Endodermal cell (in vitro differentiated cells): Measurements from ENCODE around the gene UQCR11. TPM values are rescaled to one million over a fixed set of nuclear protein-coding genes. Genes with fewer than 3 reads are reported as not detected.

Experiments
- DNase-seq: peaks from one replicate; pipeline ENCODE4 v3.0.0-alpha.2; 2017
- H3K27ac ChIP-seq: 2 replicates; pipeline ENCODE4 v1.5.1; 2013; ENCODE audit warnings: mild to moderate bottlenecking, low read depth, low read length, moderate library complexity
- H3K27me3 ChIP-seq: 2 replicates; pipeline ENCODE4 v1.6.1; 2013; ENCODE audit warnings: mild to moderate bottlenecking, low read length, moderate library complexity; ENCODE audit not compliant: insufficient read depth, control insufficient read depth, poor library complexity, severe bottlenecking
- H3K36me3 ChIP-seq: 2 replicates; pipeline ENCODE4 v1.7.0; 2013; ENCODE audit warnings: mild to moderate bottlenecking, low read length, moderate library complexity; ENCODE audit not compliant: control insufficient read depth, insufficient read depth
- H3K4me1 ChIP-seq: one replicate; pipeline ENCODE4 v1.7.0; 2013; ENCODE audit warnings: low read length; ENCODE audit not compliant: control insufficient read depth, insufficient read depth
- H3K4me3 ChIP-seq: 2 replicates; pipeline ENCODE4 v1.5.1; 2013; ENCODE audit warnings: mild to moderate bottlenecking, low read length, moderate library complexity
- H3K9ac ChIP-seq: 2 replicates; pipeline ENCODE4 v1.6.1; 2013; ENCODE audit warnings: mild to moderate bottlenecking, low read length, moderate library complexity; ENCODE audit not compliant: poor library complexity, severe bottlenecking; ENCODE audit errors: extremely low read depth
- H3K9me3 ChIP-seq: 2 replicates; pipeline ENCODE4 v1.6.1; 2013; ENCODE audit warnings: mild to moderate bottlenecking, low read length, moderate library complexity; ENCODE audit not compliant: control insufficient read depth
- H3K27ac Mint-ChIP-seq: 2 replicates; pipeline ENCODE4 v1.8.0; 2020; ENCODE audit warnings: mixed read lengths
- H3K27me3 Mint-ChIP-seq: 2 replicates; pipeline ENCODE4 v1.8.0; 2021; ENCODE audit warnings: mild to moderate bottlenecking, mixed read lengths; ENCODE audit not compliant: insufficient read depth
- H3K36me3 Mint-ChIP-seq: 2 replicates; pipeline ENCODE4 v1.8.0; 2020; ENCODE audit warnings: low read depth, mixed read lengths
- H3K4me1 Mint-ChIP-seq: 2 replicates; pipeline ENCODE4 v1.8.0; 2020; ENCODE audit warnings: mixed read lengths
- H3K4me3 Mint-ChIP-seq: 2 replicates; pipeline ENCODE4 v1.8.0; 2020; ENCODE audit warnings: mild to moderate bottlenecking, moderate library complexity, mixed read lengths
- H3K9me3 Mint-ChIP-seq: 2 replicates; pipeline ENCODE4 v1.8.0; 2020; ENCODE audit warnings: mild to moderate bottlenecking, mixed read lengths
- CTCF ChIP-seq: fragments of 200-600 bp; sonication (generic); conservative IDR thresholded peaks from 2 replicates; pipeline ENCODE4 v1.5.0; 2021; ENCODE audit warnings: antibody characterized with exemption, mild to moderate bottlenecking
- WGBS, 2 experiments: methylation state at CpG; one replicate each; pipeline versions ENCODE4 v1.1.5 to v1.1.7; 2013; ENCODE audit warnings: missing lambda C conversion rate in 2 of 2, mixed read lengths in 1 of 2; ENCODE audit not compliant: insufficient coverage in 1 of 2, insufficient read length in 1 of 2; 5-methylcytosine and 5-hydroxymethylcytosine counted together
- total RNA-seq, 2 donors: library from RNA; stranded (reverse); fragmentation: NEBNext Ultra II Directional in 1 of 2; extraction: Animal tissue kit (Norgen Biotek cat#: 25700) in 1 of 2; gene quantifications; 2 replicates in 1 of 2; 3 replicates in 1 of 2; pipeline ENCODE4 v1.2.1, GENCODE V29; 2021

UQCR11 gene
- total RNA-seq, 2 donors from 2014 or later = 171 to 195 TPM

- Histone ChIP-seq H3K9ac (peak overlapping the region; percentile 100), H3K4me1 (no peaks in the 10 kb centered on the region), H3K27me3 (no peaks in the 10 kb centered on the region), H3K27ac (peak overlapping the region; percentile 100), H3K9me3 (no peaks in the 10 kb centered on the region), H3K4me3 (peak overlapping the region; percentile 96), H3K36me3 (peaks cover 14% of the 10 kb centered on the region)
- no peak for TF ChIP-seq CTCF
- no peaks in the 10 kb centered on the region for H3K27me3 Mint-ChIP-seq
- peaks cover 9% of the 10 kb centered on the region for H3K4me1 Mint-ChIP-seq
- H3K36me3 Mint-ChIP-seq = peaks cover 23% of the 10 kb centered on the region
- H3K9me3 Mint-ChIP-seq = no peaks in the 10 kb centered on the region
- H3K27ac Mint-ChIP-seq = peak overlapping the region; percentile 83
- peak overlapping the region; percentile 91 for H3K4me3 Mint-ChIP-seq
- DNase-seq = no peak
- 0 to 4% methylated on average over 1 to 31 of the region's 31 CpGs for WGBS, 2 experiments
Measured at GRCh38 chr19:1591421-1592023, 13.7 kb downstream of the UQCR11 start.

GRCh38 chr19:1590641-1591397, 14.4 kb downstream of the UQCR11 start:
- peak overlapping the region; percentile 100 for H3K27ac ChIP-seq
- Mint-ChIP-seq H3K27ac (peak overlapping the region; percentile 83), H3K27me3 (no peaks in the 10 kb centered on the region), H3K36me3 (peaks cover 27% of the 10 kb centered on the region), H3K9me3 (no peaks in the 10 kb centered on the region), H3K4me1 (peaks cover 9% of the 10 kb centered on the region), H3K4me3 (peak overlapping the region; percentile 91)
- TF ChIP-seq CTCF = peak; percentile 61
- DNase-seq = peak; percentile 81
- no peaks in the 10 kb centered on the region for H3K4me1 ChIP-seq
- no peaks in the 10 kb centered on the region for H3K27me3 ChIP-seq
- peak overlapping the region; percentile 100 for H3K9ac ChIP-seq
- peak overlapping the region; percentile 96 for H3K4me3 ChIP-seq
- WGBS, 2 experiments = 39 to 52% methylated on average over 8 to 10 of the region's 10 CpGs
- peaks cover 14% of the 10 kb centered on the region for H3K36me3 ChIP-seq
- no peaks in the 10 kb centered on the region for H3K9me3 ChIP-seq

DNA sequence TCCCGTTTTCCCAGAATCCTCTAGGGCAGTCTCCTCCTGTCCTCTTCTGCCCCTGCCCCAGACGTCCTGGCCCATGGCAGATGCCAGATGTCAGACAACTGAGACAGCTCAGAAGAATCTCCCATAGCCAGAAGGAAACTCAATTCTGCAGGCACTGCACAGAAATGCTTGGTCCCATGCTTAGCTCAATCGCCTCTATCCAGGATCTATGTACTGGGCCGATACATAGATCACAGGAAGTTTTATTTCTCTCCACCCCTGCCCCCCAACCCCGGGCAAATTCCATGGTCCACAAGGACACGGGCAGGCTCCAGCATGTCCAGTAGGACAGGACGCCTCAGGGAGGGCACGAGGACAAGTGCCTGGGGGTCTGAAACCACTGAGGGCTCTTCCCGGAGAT, 17.4 kb downstream of the UQCR11 start:
- Histone ChIP-seq H3K9me3 (no peaks in the 10 kb centered on the region), H3K4me3 (no peak overlapping the region), H3K27ac (peak overlapping the region; percentile 17), H3K27me3 (no peaks in the 10 kb centered on the region), H3K9ac (no peak overlapping the region), H3K36me3 (peaks cover 22% of the 10 kb centered on the region), H3K4me1 (no peaks in the 10 kb centered on the region)
- Mint-ChIP-seq H3K27me3 (no peaks in the 10 kb centered on the region), H3K4me1 (peaks cover 9% of the 10 kb centered on the region), H3K9me3 (no peaks in the 10 kb centered on the region), H3K4me3 (no peak overlapping the region), H3K27ac (peak overlapping the region; percentile 72), H3K36me3 (peaks cover 41% of the 10 kb centered on the region)
- TF ChIP-seq CTCF = no peak
- 93 to 94% methylated on average over 9 of the region's 9 CpGs for WGBS, 2 experiments
- DNase-seq = no peak
